Dermis blood vessel endothelial cell (primary cell): Measurements from ENCODE around the gene PANK3. TPM values are rescaled to one million over a fixed set of nuclear protein-coding genes. Genes with fewer than 3 reads are reported as not detected.
"Not testable (repeated sequence)": the region's sequence is repeated elsewhere in the genome, so short reads cannot be mapped to it uniquely, and the experiment has no call there.

ENCODE experiments used
- DNase-seq: peaks from one replicate; pipeline ENCODE4 v3.0.0; 2010
- total RNA-seq: library from RNA; depleted of rRNA; stranded (reverse); fragments of >200 nt; gene quantifications from 2 replicates; pipeline ENCODE4 v1.2.3, GENCODE V29; 2014

Gene PANK3
- total RNA-seq, 1 donor from 2014 or later = 66.2 TPM

DNA sequence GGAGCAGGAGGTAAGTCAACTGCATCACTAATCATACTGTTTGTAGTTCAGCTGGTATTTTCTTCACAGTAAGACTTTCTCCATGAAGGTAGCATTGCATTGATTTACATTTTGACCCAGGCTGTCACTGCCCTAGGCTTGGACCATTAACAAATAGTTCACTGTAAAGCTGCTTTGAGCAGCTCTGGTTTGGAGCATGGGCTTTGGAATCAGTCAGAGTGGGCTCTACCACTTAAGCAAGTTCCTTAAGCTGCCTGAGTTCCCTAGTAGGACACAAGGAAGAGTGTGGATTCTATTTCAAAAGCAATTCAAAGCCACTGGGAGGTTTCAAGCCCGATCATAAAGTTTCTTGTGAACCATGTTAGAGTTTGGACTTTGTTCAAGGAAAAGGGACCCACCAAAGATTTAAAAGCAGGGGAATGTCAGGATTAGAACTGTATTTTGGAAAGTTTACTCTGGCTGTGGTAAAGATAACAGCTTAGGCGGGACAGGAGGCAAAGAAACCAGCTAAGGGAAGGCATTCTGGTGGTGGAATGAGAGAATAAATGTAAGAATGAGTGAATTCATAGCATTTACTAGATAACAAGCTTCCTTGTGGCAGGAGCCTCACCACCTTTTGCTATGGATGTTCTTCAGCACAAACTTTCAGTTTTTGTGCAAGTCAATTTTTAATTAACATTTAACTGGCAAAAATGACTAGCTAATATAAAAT lies 12.3 kb upstream of the PANK3 start:
- DNase-seq = no peak

DNA sequence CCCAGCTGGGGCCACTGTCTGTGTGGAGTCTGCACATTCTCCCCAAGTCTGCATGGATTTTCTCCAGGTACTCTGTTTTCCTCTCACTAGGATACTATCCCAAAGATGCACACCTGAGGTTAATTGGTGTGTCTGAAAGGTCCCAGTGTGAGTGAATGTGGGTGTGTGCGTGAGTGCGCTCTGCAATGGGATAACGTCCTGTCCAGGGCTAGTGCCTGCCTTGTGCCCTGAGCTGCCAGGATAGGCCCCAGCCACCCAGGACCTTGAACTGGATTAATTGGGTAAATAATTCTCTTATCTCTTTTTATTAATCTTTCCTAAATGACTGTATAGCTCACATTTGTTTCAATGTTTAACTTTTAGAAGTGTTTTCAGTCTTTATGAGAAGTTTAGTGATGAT lies 11.5 kb upstream of the PANK3 start:
- no peak for DNase-seq

DNA sequence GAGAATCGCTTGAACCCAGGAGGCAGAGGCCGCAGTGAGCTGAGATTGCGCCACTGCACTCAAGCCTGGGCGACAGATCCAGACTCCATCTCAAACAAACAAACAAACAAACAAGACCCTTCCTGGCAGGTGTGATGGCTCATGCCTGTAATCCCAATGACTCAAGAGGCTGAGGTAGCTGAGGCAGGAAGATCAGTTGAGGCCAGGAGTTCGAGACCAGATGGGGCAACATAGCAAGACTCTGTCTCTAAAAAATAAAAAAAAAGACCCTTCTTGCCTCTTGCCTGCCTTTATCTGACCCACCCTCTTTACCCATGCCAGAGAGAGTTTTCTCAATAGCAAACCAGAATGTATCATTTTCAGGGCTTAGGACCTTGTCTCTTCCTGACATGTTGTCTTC lies 8.8 kb upstream of the PANK3 start:
- no peak for DNase-seq

DNA sequence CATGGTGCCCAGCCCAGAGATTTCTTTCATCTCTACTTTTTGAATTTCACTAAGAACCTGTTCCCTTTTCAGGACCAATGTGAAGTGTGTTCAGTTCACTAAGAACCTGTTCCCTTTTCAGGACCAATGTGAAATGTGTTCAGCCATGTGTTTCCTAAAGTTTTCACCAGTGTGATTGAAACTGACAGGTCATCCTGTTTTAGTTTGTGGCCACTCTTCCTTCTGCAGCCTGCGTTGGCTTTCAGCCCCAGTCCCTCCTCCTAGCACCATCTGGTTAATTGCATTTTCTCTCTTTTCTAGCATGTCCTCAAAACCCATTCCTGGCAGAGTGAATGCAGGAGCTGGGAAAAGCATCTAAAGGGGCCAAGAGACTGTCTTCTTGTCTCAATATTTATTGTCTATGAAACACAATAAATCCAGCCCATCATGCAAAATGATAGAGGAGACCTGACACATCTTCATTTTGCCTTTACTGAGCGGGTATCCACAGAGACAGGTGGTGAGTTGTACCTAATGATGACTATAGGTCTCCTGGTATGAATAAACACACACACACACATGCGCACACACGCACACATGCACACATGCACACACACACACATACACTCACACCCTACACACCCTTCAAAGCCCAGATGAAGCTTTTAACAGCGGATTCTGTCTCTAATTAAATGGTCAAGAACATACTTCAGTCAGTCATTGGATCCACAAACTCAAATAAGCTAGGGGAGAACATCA lies 6.1 kb upstream of the PANK3 start:
- no peak for DNase-seq

DNA sequence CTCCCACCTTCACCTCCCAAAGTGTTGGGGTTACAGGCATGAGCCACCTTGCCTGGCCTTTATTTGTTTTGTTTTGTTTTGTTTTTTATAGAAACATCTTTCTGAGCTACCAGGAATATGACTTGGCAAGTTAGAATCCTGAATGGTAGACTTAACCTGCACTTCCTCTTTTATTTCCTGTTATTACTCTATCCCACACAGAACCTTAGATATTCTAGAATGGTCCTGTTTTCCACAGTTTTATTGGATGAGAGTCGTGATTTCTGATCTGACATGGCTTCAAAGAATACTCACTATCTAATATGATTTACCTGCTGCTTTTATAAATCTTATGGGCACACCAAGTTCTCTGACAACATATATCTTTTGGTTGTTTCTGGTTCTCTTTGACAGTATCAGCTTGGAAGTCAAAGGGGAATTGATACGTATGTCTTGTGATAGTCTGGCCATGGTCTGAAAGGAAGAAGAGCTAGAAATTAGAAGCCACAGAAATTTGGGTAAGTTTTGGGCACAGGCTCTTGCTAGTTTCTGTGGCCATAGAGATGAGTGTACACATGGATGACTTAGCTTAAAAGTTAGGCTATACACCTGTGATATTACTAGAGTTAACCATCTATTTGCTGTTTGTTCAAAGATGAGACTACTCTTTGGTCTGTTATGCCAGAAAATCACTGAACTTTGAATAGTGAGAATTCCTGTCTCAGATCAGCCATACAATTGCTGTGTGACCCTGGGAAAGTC lies 4.7 kb upstream of the PANK3 start:
- no peak for DNase-seq

DNA sequence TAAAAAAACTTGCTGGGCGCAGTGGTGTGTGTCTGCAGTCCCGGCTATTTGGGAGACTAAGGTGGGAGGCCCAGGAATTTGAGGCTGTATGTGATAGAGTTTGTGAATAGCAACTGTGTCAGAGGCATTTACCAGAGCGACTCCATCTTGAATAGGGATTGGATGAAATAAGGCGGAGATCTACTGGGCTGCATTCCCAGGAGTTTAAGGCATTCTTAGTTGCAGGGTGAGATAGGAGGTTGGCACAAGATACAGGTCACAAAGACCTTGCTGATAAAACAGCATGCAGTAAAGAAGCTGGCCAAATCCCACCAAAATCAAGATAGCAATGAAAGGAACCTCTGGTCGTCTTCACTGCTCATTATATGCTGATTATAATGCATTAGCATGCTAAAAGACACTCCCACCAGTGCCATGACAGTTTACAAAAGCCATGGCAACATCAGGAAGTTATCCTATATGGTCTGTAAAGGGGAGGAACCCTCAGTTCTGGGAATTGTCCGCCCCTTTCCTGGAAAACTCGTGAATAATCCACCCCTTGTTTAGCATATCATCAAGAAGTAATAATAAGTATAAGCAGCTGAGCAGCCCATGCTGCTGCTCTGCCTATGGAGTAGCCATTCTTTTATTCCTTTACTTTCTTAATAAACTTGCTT lies 1.8 kb upstream of the PANK3 start:
- DNase-seq = not testable (repeated sequence)

DNA sequence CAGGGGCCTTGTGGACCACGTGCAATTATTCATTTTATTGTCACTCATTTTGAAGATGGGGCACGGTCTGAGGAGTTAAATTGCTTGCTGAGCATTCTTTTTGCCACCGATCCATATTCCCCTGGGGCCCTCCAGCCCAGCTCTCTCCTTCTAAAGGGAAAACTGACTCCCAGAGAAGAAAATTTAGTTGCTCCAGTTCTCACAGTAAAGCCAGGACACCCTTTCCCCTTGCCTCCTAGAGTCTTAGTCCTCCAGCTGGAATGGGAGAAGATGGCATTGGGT lies 1.0 kb upstream of the PANK3 start:
- no peak for DNase-seq

DNA sequence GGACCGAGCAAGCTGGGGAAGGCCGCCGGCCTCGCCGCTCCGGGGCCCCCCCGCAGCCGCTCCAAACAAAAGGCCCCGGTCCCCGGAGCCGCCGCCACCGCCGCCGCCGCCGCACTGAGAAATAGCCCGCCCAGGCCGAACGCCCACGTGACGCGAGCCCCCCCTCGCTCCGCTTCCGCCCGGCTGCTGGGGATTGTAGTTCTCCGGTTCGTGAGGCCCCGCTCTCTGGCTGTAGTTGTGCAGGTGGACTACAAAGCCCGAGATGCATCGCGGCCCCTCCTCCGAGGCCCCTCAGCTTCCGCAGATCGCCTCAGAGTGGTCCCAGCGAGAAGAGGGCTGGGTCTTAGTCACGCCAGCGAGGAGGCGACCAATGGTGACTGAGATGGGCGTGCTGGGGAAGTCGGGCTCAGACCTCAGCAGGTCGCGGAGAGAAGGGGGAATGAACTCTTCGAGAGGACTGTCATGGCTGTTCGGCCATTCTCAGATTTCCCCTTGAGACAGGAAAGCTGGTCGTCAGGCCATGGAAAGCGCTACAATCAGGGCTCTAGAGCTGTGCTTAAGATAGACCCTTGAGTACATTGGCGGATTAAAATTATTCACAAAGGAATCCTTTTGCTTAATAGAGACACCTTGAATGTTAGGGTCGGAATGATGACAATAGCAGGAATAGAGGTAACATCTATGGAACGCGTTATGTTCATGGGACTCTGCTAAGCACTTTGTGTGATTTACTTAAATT lies 489 bp upstream of the PANK3 start:
- DNase-seq = peak; percentile 100

DNA sequence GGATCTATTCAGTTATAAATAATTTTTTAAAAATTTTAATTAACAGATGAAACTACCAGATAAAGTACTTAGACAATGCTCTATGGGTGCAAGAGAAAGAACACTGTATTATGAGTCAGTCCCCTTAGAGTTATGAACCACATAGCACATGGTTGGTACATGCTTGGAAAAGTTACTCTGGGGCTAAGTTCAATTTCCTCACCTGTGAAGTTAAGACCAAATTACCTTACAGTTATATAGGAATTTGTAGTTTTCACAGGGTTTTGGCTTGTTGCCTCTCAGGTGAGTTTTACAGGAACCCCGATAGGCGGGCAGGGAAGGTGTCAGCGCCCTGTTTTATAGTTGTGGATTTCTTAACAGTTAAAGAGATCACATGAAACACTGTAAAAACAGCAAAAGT lies 1.2 kb downstream of the PANK3 start:
- peak; percentile 34 for DNase-seq

DNA sequence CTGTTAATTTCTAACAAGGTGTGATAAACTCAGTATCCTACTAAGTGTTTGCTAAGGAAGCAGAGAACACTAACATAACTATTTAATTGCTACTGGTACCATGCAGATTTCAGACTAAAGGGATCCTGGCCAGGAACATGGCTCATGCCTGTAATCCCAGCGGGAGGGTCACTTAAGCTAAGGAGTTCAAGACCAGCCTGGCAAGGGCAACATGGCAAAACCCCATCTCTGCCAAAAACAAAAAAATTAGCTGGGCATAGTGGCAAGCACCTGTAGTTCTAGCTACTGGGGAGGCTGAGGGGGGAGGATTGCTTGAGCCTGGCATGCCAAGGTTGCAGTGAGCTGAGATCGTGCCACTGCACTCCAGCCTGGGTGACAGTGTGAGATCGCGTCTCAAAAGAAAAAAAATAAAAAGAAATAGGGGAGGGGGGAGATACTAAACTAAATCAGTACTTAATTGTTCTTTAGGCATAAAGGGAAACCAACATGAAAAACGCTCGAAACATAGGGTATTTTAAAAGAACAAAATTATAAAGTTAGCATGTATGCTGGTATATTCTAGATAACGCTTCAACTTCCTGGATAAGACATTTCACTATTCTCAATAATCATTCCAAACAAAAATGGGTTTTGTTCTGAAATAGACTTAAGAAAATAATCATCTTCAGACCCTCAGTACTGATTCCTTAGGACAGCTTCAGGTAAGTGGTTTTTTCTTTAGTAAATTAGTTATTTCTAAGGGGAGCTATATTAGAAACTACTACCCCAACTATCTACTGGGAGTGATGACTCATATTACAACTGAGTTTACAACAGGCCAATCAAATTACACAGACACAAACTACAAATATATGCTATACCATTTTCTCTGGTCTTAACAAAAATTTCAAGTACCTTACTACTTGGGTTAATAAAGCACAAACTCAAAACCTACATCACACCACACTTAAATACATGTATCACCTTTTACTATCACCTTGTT lies 3.5 kb downstream of the PANK3 start:
- no peak for DNase-seq

DNA sequence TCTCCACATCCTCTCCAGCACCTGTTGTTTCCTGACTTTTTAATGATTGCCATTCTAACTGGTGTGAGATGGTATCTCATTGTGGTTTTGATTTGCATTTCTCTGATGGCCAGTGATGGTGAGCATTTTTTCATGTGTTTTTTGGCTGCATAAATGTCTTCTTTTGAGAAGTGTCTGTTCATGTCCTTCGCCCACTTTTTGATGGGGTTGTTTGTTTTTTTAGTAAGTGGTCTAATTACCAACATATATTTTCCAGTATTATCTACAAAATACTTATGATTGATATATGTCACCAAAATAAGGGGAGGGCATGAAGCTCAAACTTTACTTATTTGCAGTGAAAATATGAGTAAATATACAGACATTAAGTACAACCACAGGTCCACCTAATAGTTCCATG lies 5.0 kb downstream of the PANK3 start:
- DNase-seq = not testable (repeated sequence)

DNA sequence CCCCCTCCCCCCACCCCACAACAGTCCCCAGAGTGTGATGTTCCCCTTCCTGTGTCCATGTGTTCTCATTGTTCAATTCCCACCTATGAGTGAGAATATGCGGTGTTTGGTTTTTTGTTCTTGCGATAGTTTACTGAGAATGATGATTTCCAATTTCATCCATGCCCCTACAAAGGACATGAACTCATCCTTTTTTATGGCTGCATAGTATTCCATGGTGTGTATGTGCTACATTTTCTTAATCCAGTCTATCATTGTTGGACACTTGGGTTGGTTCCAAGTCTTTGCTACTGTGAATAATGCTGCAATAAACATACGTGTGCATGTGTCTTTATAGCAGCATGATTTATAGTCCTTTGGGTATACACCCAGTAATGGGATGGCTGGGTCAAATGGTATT lies 5.5 kb downstream of the PANK3 start:
- not testable (repeated sequence) for DNase-seq

DNA sequence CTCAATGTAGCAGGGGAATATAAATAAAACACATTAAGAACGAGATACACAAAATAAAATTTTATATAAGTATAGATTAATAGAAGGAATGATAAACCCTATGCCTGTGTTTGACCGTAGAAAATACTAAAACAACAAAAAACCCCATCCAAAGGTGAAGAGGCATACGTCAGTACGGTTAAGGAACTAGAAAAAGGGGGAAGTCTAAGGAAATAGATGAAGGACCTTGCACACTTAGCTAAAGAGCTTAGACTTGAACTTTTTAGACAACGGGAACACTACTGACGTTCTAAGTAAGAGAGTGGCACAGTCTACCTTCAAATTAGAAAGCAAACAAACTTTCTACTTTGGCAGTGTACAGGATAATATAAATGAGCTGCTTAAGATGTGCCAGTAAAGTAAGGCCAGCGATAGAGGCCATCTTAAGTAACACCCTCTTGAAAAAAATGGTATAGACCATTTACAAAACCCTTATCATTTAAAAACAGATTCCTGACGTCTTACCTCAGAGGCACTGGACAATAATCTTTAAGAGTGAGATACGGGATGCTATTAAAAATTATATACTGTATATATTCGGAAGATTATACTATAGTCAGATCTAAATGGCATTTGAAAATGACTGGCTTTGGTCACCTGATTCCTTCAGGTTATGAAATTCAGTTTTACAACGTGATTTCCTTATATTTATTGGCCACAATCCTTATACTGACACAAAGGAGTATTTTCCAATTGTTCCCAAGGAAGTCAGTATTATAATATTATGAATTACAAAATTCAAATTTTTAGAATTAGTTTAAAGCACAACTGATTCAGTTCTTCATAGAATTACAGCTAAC lies 8.5 kb downstream of the PANK3 start:
- DNase-seq = no peak

DNA sequence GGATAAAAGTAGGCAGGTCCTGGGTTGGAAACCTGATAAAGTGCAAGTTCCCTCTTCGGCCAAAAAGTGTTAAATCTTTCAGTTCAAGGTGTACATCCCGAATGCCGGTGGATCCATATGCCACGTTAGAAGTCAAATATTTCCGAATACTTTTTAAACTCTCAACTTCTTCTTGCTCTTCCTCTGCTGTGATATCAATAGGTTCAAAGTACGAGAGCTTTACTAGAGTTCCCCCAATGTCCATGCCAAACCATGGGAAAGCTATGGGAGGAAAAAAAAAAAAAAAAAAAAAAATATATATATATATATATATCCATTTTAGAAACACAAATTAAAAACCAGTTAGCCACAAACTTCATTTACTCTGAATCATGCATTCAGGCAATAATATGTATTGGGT lies 10.4 kb downstream of the PANK3 start:
- DNase-seq = no peak

DNA sequence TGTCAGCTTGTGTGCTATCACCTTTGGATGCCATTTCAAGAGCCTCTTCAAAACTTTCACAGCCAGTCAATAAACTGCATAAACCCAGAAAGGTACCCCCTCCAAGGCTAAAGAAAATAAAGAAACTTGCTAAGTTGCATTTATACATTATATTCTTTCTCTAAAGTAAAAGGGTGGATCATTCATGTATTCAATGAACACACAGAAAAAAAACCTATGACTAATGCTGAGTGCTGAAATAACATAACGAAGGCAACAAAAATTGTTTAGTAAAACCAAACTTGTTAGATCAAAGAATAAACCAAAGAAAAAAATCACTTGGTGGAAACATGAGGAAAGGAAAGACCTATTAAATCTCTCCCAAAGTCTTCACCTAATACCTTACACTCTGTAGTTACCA lies 15.2 kb downstream of the PANK3 start:
- no peak for DNase-seq

DNA sequence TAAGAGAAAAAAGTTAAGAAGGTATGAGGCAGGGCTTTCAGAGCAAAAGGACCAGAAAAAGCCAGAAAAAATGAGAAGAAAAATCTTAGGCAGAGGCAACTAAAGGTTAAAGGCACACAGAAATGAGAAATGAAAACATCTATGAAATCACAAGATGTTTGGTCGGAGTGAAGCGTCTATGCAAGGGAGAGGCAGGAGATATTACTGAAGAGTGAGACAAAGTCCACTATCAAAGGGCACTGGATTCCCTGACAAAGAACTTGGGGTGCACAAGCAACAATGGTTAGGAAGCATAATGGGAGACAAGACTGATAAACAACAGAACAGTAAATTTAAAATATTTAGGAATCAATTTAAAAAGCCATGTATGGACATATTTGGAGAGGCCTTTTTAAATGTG lies 16.9 kb downstream of the PANK3 start:
- DNase-seq = no peak

DNA sequence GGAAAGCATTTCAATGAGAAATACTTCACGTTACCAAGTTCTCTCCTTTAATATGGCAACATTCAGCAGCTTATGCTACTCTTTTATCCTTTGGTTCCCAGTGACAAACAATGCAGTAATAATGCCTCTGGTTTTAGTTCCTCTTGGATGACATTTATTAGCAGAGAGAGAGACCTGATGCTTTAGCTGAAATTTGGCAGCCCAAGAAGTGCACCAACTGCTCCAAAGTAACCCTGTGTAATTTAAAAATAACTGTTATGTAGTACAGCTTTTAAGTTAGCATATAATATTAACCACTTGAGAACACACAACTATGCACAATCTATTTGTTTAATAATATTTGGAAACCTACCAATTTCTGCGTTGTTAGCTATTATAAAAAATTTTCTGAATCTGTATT lies 21.8 kb downstream of the PANK3 start:
- no peak for DNase-seq

DNA sequence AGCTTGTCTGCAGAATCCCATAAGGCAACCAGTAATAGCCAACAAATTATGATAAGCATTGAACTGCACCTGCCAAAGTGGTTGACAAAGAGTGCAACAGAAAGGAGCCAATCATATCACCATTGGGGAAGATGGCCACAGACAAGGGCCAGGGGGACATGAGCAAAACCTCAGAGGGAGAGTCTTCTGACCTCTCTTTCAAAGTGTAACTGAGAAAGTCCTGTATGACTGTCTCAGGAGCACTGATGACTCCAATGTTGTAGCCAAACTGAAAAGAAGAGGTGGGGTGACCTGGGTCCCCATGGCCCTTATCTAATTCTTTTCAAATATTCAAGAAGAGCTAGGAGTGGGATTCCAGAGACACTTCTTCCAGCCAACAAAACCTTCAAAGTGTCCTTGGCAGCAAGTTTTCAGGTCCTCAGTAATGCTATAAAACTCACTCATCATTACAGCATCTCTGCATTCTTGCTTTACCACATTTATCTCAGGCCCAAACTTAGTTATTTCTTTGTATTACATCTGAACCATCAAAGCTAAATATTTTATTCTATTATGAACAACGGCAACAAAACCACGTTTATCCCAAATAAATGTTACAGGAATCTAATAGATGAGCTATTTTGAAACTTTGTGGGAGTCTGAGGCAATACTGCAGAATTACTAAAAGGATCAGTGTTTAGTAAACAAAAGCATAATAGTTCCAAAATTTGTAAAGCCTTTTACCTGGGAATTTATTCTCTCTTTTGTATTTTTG lies 25.6 kb downstream of the PANK3 start:
- DNase-seq = no peak

DNA sequence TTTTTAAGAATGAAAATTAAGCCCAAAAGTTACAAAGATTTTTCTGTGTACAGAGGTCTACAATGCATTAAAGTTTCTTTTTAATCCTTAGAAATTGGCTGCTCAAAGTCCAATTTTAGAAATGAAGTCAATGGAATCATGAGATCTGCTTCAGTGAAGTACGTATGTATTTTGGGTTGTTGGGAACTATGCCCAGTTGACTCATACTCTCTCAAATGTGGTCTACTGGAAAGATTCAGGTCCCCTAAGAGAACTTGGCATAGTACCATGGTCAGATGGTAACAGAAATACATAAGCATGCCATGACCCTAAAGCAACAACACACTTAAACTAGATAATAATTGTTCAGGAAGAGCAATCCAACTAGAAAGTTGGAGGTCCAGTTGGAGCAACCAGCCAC lies 27.0 kb downstream of the PANK3 start:
- DNase-seq = peak; percentile 25

DNA sequence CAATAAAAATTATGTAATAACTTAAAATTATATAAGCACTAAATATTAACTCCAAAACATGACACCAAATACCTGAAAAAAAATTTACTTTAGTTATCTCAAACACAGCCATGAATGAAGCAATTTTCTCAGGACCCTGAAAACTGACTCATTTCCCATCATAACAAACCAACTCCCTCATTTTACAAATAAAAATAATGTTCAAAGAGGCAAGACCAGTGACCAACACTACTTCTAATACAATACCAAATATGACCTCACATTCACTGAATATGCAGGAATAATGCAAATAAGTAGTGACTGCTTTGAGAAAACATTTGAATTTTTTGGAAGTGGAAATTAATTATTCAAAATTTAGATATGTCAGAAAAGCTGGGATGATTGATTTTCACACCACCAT lies 28.5 kb downstream of the PANK3 start:
- DNase-seq = peak; percentile 25
